ENCODE results near the gene TXLNB. TPM values are rescaled to one million over a fixed set of nuclear protein-coding genes. Genes with fewer than 3 reads are reported as not detected.

TXLNB gene
- total RNA-seq = 11.2 TPM
- 6.3 TPM for polyA plus RNA-seq
- long read RNA-seq, donor 1 = 0 reads
- long read RNA-seq, donor 2 = 0 reads
- long read RNA-seq, donor 3 = 0 reads
- long read RNA-seq, donor 4 = 0 reads
- long read RNA-seq, donor 5 = 0 reads
- long read RNA-seq, donor 6, full-length matches to known transcripts = 1 of 1 reads
- long read RNA-seq, donor 6, partial matches to known transcripts = 0 of 1 reads
- long read RNA-seq, donor 6, other reads (novel, unspliced or antisense) = 0 of 1 reads
- long read RNA-seq, donor 7, full-length matches to known transcripts = 2 of 2 reads
- long read RNA-seq, donor 7, partial matches to known transcripts = 0 of 2 reads
- long read RNA-seq, donor 7, other reads (novel, unspliced or antisense) = 0 of 2 reads
- long read RNA-seq, donor 8 = 0 reads
- long read RNA-seq, donor 9, full-length matches to known transcripts = 1 of 1 reads
- long read RNA-seq, donor 9, partial matches to known transcripts = 0 of 1 reads
- long read RNA-seq, donor 9, other reads (novel, unspliced or antisense) = 0 of 1 reads
- long read RNA-seq, donor 10 = 0 reads

GRCh38 chr6:139291813-139292619 is at the start of gene TXLNB:
TXLNB (minus strand) TSS chr6:139291998; CDS start chr6:139288899, 3,099 bp downstream.
- Histone ChIP-seq H3K27me3 (ENCODE audit: control insufficient read depth in 2 of 2, insufficient read depth in 1 of 2, low read length in 1 of 2) (no peaks in the 10 kb centered on the region), H3K4me3 (ENCODE audit: low read length in 2 of 2) (peak within 1 kb of the TSS; percentile 32 to 42), H3K9me3 (ENCODE audit: control insufficient read depth in 2 of 2, insufficient read depth in 1 of 2, low read length in 1 of 2) (no peaks in the 10 kb centered on the region), H3K27ac (ENCODE audit: low read depth in 1 of 2, low read length in 1 of 2) (peak within 1 kb of the TSS; percentile 91 to 98), H3K4me1 (ENCODE audit: control insufficient read depth in 2 of 2, insufficient read depth in 2 of 2, low read length in 2 of 2) (peaks cover 8 to 35% of the 10 kb centered on the region in 2 donors), H3K36me3 (ENCODE audit: control insufficient read depth in 2 of 2, insufficient read depth in 2 of 2, low read length in 1 of 2) (peaks cover 0 to 5% of the 10 kb centered on the region in 2 donors)
- 12% methylated on average over 13 of the region's 13 CpGs for WGBS
- peak; percentile 72 to 94 (median 85) for DNase-seq (ENCODE audit: low read depth in 6 of 9, low spot score in 9 of 9)

DNA sequence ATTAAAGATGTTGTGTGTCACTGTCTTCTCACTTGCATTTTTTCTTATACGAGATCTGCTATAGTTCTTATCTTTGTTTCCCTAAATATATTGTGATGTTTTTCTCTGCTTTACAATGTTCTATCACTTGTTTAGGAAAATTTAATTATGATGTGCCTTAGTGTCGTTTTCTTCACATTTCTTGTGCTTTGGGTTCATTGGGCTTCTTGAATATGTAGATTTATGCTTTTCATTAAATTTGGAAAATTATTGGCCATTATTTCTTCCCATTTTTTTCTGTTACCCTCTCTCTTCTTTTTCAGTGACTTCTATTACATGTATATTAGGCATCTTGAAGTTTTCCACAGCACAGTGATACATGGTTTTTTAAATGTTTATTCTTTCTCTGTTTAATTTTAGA is 49.3 kb upstream of the TXLNB start:
- Histone ChIP-seq H3K27ac (ENCODE audit: low read depth in 1 of 2, low read length in 1 of 2) (no peak overlapping the region), H3K9me3 (ENCODE audit: control insufficient read depth in 2 of 2, insufficient read depth in 1 of 2, low read length in 1 of 2) (peaks cover 0 to 4% of the 10 kb centered on the region in 2 donors), H3K27me3 (ENCODE audit: control insufficient read depth in 2 of 2, insufficient read depth in 1 of 2, low read length in 1 of 2) (no peaks in the 10 kb centered on the region), H3K36me3 (ENCODE audit: control insufficient read depth in 2 of 2, insufficient read depth in 2 of 2, low read length in 1 of 2) (no peaks in the 10 kb centered on the region), H3K4me1 (ENCODE audit: control insufficient read depth in 2 of 2, insufficient read depth in 2 of 2, low read length in 2 of 2) (peaks cover 12 to 24% of the 10 kb centered on the region in 2 donors), H3K4me3 (ENCODE audit: low read length in 2 of 2) (no peak overlapping the region)
- WGBS = 98% methylated on average over 2 of the region's 2 CpGs
- DNase-seq (ENCODE audit: low read depth in 6 of 9, low spot score in 9 of 9) = no peak

DNA sequence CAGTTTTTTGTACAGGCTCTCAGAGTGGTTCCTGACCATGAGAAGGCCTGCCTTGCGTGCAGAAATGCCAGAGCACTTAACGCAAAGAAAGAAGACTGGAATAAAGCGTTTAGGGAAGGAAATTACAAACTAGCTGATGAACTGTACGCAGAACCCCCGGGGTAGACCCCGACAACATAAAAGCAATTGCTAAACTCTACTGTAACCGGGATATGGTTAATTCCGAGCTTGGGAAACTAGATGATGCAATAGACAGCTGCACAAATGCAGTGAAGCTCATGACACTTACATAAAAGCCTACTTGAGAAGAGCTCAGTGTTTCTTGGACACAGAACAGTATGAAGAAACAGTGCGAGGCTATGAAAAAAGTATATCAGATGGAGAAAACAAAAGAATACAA is 47.0 kb upstream of the TXLNB start:
- H3K4me3 ChIP-seq (ENCODE audit: low read length in 2 of 2) = no peak overlapping the region
- peak overlapping the region in 1 of 2 donors; percentile 19 for H3K27ac ChIP-seq (ENCODE audit: low read depth in 1 of 2, low read length in 1 of 2)
- H3K36me3 ChIP-seq (ENCODE audit: control insufficient read depth in 2 of 2, insufficient read depth in 2 of 2, low read length in 1 of 2) = no peaks in the 10 kb centered on the region
- peaks cover 0 to under 1% of the 10 kb centered on the region in 2 donors for H3K9me3 ChIP-seq (ENCODE audit: control insufficient read depth in 2 of 2, insufficient read depth in 1 of 2, low read length in 1 of 2)
- WGBS = 95% methylated on average over 9 of the region's 9 CpGs
- H3K4me1 ChIP-seq (ENCODE audit: control insufficient read depth in 2 of 2, insufficient read depth in 2 of 2, low read length in 2 of 2) = peaks cover 7 to 14% of the 10 kb centered on the region in 2 donors
- no peak for DNase-seq (ENCODE audit: low read depth in 6 of 9, low spot score in 9 of 9)
- H3K27me3 ChIP-seq (ENCODE audit: control insufficient read depth in 2 of 2, insufficient read depth in 1 of 2, low read length in 1 of 2) = no peaks in the 10 kb centered on the region

GRCh38 chr6:139337830-139338229 is 46.0 kb upstream of the TXLNB start:
- H3K4me1 ChIP-seq (ENCODE audit: control insufficient read depth in 2 of 2, insufficient read depth in 2 of 2, low read length in 2 of 2) = peaks cover 2 to 4% of the 10 kb centered on the region in 2 donors
- DNase-seq (ENCODE audit: low read depth in 6 of 9, low spot score in 9 of 9) = no peak
- no peaks in the 10 kb centered on the region for H3K9me3 ChIP-seq (ENCODE audit: control insufficient read depth in 2 of 2, insufficient read depth in 1 of 2, low read length in 1 of 2)
- H3K27me3 ChIP-seq (ENCODE audit: control insufficient read depth in 2 of 2, insufficient read depth in 1 of 2, low read length in 1 of 2) = no peaks in the 10 kb centered on the region
- WGBS = 20% methylated on average over 5 of the region's 5 CpGs
- peak overlapping the region in 1 of 2 donors; percentile 74 for H3K27ac ChIP-seq (ENCODE audit: low read depth in 1 of 2, low read length in 1 of 2)
- H3K36me3 ChIP-seq (ENCODE audit: control insufficient read depth in 2 of 2, insufficient read depth in 2 of 2, low read length in 1 of 2) = no peaks in the 10 kb centered on the region
- H3K4me3 ChIP-seq (ENCODE audit: low read length in 2 of 2) = no peak overlapping the region

GRCh38 chr6:139337001-139337400 is 45.2 kb upstream of the TXLNB start:
- H3K27ac ChIP-seq (ENCODE audit: low read depth in 1 of 2, low read length in 1 of 2) = peak overlapping the region; percentile 49 to 74
- no peak for DNase-seq (ENCODE audit: low read depth in 6 of 9, low spot score in 9 of 9)
- no peaks in the 10 kb centered on the region for H3K36me3 ChIP-seq (ENCODE audit: control insufficient read depth in 2 of 2, insufficient read depth in 2 of 2, low read length in 1 of 2)
- H3K4me3 ChIP-seq (ENCODE audit: low read length in 2 of 2) = no peak overlapping the region
- WGBS = 98% methylated on average over 2 of the region's 2 CpGs
- H3K27me3 ChIP-seq (ENCODE audit: control insufficient read depth in 2 of 2, insufficient read depth in 1 of 2, low read length in 1 of 2) = no peaks in the 10 kb centered on the region
- H3K9me3 ChIP-seq (ENCODE audit: control insufficient read depth in 2 of 2, insufficient read depth in 1 of 2, low read length in 1 of 2) = no peaks in the 10 kb centered on the region
- peaks cover 0 to 3% of the 10 kb centered on the region in 2 donors for H3K4me1 ChIP-seq (ENCODE audit: control insufficient read depth in 2 of 2, insufficient read depth in 2 of 2, low read length in 2 of 2)

GRCh38 chr6:139336488-139336887 is 44.7 kb upstream of the TXLNB start:
- Histone ChIP-seq H3K36me3 (ENCODE audit: control insufficient read depth in 2 of 2, insufficient read depth in 2 of 2, low read length in 1 of 2) (no peaks in the 10 kb centered on the region), H3K4me3 (ENCODE audit: low read length in 2 of 2) (no peak overlapping the region), H3K9me3 (ENCODE audit: control insufficient read depth in 2 of 2, insufficient read depth in 1 of 2, low read length in 1 of 2) (no peaks in the 10 kb centered on the region), H3K4me1 (ENCODE audit: control insufficient read depth in 2 of 2, insufficient read depth in 2 of 2, low read length in 2 of 2) (peaks cover 0 to 3% of the 10 kb centered on the region in 2 donors), H3K27ac (ENCODE audit: low read depth in 1 of 2, low read length in 1 of 2) (peak overlapping the region in 1 of 2 donors; percentile 75), H3K27me3 (ENCODE audit: control insufficient read depth in 2 of 2, insufficient read depth in 1 of 2, low read length in 1 of 2) (no peaks in the 10 kb centered on the region)
- WGBS = 87% methylated on average over 4 of the region's 4 CpGs
- DNase-seq (ENCODE audit: low read depth in 6 of 9, low spot score in 9 of 9) = peak in 2 of 9 donors; percentile 18 to 39

DNA sequence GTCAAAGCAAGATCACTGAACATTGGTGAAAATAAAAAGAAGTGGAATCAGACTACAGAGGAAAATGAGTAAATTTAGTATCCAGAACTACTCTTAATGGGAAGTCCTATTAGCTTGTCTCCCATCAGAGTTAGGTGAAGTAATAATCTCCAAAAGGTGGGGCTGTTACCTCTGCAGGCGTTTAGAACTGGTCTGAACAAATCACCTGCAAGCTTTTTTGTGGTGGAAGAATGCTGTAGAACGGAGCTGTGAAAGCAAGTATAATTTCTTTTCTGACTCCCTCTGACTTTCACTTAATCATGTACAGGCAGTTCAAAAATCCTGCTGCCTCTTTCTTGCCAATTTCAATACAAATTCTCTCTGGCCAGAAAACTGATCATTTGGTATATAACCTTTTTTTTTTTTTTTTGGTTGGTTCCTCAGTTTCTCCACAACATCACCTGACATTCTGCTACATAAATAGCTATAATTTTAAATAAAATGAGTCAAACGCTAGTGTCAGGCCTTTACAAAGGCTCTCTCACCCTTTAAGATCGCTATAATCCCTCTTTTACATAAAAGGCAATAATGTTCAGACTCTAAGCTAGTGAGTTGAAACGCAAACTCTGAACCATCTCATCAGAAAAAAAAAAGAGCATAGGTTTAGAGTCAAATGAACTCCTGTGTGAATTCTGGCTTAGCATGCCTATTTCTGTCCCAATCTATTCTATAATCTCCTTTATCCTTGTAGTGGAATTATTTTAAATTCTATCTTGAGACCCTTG is 43.8 kb upstream of the TXLNB start:
- H3K36me3 ChIP-seq (ENCODE audit: control insufficient read depth in 2 of 2, insufficient read depth in 2 of 2, low read length in 1 of 2) = no peaks in the 10 kb centered on the region
- DNase-seq (ENCODE audit: low read depth in 6 of 9, low spot score in 9 of 9) = no peak
- peaks cover 0 to 3% of the 10 kb centered on the region in 2 donors for H3K4me1 ChIP-seq (ENCODE audit: control insufficient read depth in 2 of 2, insufficient read depth in 2 of 2, low read length in 2 of 2)

GRCh38 chr6:139334806-139335446 is 43.1 kb upstream of the TXLNB start:
- Histone ChIP-seq H3K9me3 (ENCODE audit: control insufficient read depth in 2 of 2, insufficient read depth in 1 of 2, low read length in 1 of 2) (no peaks in the 10 kb centered on the region), H3K4me1 (ENCODE audit: control insufficient read depth in 2 of 2, insufficient read depth in 2 of 2, low read length in 2 of 2) (peaks cover 0 to 3% of the 10 kb centered on the region in 2 donors), H3K36me3 (ENCODE audit: control insufficient read depth in 2 of 2, insufficient read depth in 2 of 2, low read length in 1 of 2) (no peaks in the 10 kb centered on the region), H3K27ac (ENCODE audit: low read depth in 1 of 2, low read length in 1 of 2) (peak overlapping the region; percentile 65 to 75), H3K27me3 (ENCODE audit: control insufficient read depth in 2 of 2, insufficient read depth in 1 of 2, low read length in 1 of 2) (no peaks in the 10 kb centered on the region), H3K4me3 (ENCODE audit: low read length in 2 of 2) (no peak overlapping the region)
- DNase-seq (ENCODE audit: low read depth in 6 of 9, low spot score in 9 of 9) = no peak
- 94% methylated on average over 5 of the region's 5 CpGs for WGBS

More for the DNA sequence above, 43.8 kb upstream of the TXLNB start:
- Histone ChIP-seq H3K9me3 (ENCODE audit: control insufficient read depth in 2 of 2, insufficient read depth in 1 of 2, low read length in 1 of 2) (no peaks in the 10 kb centered on the region), H3K27ac (ENCODE audit: low read depth in 1 of 2, low read length in 1 of 2) (peak overlapping the region; percentile 65 to 75), H3K4me3 (ENCODE audit: low read length in 2 of 2) (no peak overlapping the region), H3K27me3 (ENCODE audit: control insufficient read depth in 2 of 2, insufficient read depth in 1 of 2, low read length in 1 of 2) (no peaks in the 10 kb centered on the region)
- WGBS = 78% methylated on average over 5 of the region's 5 CpGs
